Measurements from ENCODE around the gene TNFSF15. TPM values are rescaled to one million over a fixed set of nuclear protein-coding genes. Genes with fewer than 3 reads are reported as not detected.
A peak's percentile ranks its signal among the peaks of the same experiment; 100 is the strongest.
"Not testable (repeated sequence)": the region's sequence is repeated elsewhere in the genome, so short reads cannot be mapped to it uniquely, and the experiment has no call there.

The TNFSF15 gene
- total RNA-seq, 1 donor from 2014 or later = not detected

- Histone ChIP-seq H3K4me3 (ENCODE audit: low read depth, low read length) (no peak overlapping the region), H3K27me3 (ENCODE audit: control insufficient read depth, insufficient read depth, low read length) (no peaks in the 10 kb centered on the region), H3K36me3 (ENCODE audit: control insufficient read depth, insufficient read depth, low read length) (no peaks in the 10 kb centered on the region)
- peak; percentile 68 for FAIRE-seq
- TF ChIP-seq, protein P1, sequence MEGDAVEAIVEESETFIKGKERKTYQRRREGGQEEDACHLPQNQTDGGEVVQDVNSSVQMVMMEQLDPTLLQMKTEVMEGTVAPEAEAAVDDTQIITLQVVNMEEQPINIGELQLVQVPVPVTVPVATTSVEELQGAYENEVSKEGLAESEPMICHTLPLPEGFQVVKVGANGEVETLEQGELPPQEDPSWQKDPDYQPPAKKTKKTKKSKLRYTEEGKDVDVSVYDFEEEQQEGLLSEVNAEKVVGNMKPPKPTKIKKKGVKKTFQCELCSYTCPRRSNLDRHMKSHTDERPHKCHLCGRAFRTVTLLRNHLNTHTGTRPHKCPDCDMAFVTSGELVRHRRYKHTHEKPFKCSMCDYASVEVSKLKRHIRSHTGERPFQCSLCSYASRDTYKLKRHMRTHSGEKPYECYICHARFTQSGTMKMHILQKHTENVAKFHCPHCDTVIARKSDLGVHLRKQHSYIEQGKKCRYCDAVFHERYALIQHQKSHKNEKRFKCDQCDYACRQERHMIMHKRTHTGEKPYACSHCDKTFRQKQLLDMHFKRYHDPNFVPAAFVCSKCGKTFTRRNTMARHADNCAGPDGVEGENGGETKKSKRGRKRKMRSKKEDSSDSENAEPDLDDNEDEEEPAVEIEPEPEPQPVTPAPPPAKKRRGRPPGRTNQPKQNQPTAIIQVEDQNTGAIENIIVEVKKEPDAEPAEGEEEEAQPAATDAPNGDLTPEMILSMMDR (IDR thresholded peaks at IDR 0.05; ENCODE audit: insufficient read depth, low read length, severe bottlenecking) = peak; percentile 70
- peak; percentile 82 for DNase-seq (ENCODE audit: low read depth)
Measured at GRCh38 chr9:114738581-114739316, 67.1 kb downstream of the TNFSF15 start.

DNA sequence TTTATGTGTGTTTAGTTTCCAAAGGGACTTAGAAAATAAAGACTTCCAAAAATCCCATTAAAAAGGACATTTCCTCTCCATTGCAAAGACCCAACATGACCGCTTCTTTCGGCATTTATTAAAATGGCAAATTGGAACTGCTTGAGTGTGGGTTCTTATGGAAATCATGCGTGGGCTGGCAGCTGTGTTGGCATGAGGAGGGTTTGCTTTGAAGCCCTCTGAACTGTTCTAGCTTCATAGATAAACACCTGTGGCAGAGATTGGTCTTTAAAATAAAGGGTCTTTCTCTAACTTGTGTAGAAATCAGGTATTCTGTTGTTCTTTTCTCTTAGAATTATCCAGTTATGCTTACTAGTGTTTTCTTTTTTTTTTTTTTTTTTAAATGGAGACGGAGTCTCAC is 68.0 kb downstream of the TNFSF15 start:
- H3K27me3 ChIP-seq (ENCODE audit: control insufficient read depth, insufficient read depth, low read length) = no peaks in the 10 kb centered on the region
- H3K4me3 ChIP-seq (ENCODE audit: low read depth, low read length) = no peak overlapping the region
- no peaks in the 10 kb centered on the region for H3K36me3 ChIP-seq (ENCODE audit: control insufficient read depth, insufficient read depth, low read length)
- no peak for DNase-seq (ENCODE audit: low read depth)
- FAIRE-seq = no peak
- TF ChIP-seq, protein P1 (IDR thresholded peaks at IDR 0.05; ENCODE audit: insufficient read depth, low read length, severe bottlenecking) = no peak

DNA sequence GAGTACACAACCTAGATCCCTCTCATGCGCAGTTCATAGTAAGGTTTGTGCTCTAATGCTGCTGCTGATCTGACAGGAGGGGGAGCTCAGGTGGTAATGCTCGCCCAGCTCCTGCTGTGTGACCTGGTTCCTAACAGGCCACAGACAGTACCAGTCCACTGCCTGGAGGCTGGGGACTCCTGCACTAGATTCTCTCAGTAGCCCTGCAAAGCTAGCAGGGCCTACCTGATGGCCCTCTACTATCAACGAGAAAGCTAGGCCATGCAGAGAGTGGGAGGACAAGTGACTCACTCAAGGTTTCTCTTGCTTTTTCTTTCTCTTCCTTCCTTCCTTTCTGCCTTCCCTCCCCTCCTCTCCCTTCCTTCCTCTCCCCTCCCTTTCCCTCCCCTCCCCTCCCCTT is 68.7 kb downstream of the TNFSF15 start:
- Histone ChIP-seq H3K27me3 (ENCODE audit: control insufficient read depth, insufficient read depth, low read length) (no peaks in the 10 kb centered on the region), H3K4me3 (ENCODE audit: low read depth, low read length) (no peak overlapping the region), H3K36me3 (ENCODE audit: control insufficient read depth, insufficient read depth, low read length) (no peaks in the 10 kb centered on the region)
- DNase-seq (ENCODE audit: low read depth) (no peak), FAIRE-seq (no peak)
- TF ChIP-seq, protein P1 (IDR thresholded peaks at IDR 0.05; ENCODE audit: insufficient read depth, low read length, severe bottlenecking) = no peak

DNA sequence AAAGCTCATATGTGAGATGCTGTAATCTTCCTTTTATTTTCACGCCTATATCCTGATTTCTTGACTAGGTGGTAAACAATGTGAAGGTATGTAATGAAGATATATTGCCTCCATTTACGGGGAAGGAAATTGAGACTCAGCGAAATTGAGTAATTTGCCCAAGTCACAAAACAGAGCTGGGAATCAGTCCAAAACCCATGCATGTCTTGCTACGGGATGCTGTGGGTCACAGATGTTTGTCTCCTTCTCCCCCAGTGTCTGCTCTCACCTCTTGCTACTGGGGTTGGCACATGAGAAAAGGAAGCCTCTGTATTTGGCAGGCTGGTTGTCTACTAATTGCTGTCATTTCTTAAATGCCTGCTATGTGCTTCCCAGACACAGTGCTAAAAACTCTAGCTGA is 70.1 kb downstream of the TNFSF15 start:
- no peak for FAIRE-seq
- no peak for DNase-seq (ENCODE audit: low read depth)
- no peak overlapping the region for H3K4me3 ChIP-seq (ENCODE audit: low read depth, low read length)
- H3K36me3 ChIP-seq (ENCODE audit: control insufficient read depth, insufficient read depth, low read length) = no peaks in the 10 kb centered on the region
- no peaks in the 10 kb centered on the region for H3K27me3 ChIP-seq (ENCODE audit: control insufficient read depth, insufficient read depth, low read length)
- TF ChIP-seq, protein P1 (IDR thresholded peaks at IDR 0.05; ENCODE audit: insufficient read depth, low read length, severe bottlenecking) = no peak

GRCh38 chr9:114735139-114735538 is 70.7 kb downstream of the TNFSF15 start:
- not testable (repeated sequence) for DNase-seq (ENCODE audit: low read depth); H3K27me3 ChIP-seq (ENCODE audit: control insufficient read depth, insufficient read depth, low read length); H3K36me3 ChIP-seq (ENCODE audit: control insufficient read depth, insufficient read depth, low read length); FAIRE-seq; H3K4me3 ChIP-seq (ENCODE audit: low read depth, low read length)

Other genes starting within 250 kb of the TNFSF15 start
- 279 and 345 TPM in 2 replicates for gene ATP6V1G1, start 218.3 kb downstream of the TNFSF15 start, total RNA-seq
- 4.6 and 4.7 TPM in 2 replicates for gene TMEM268, start 194.7 kb downstream of the TNFSF15 start, total RNA-seq
- gene TEX53, start 148.2 kb downstream of the TNFSF15 start, total RNA-seq = not detected in 2 replicates
- gene TEX48, start 123.8 kb downstream of the TNFSF15 start, total RNA-seq = not detected in 2 replicates
- gene TNFSF8, start 124.6 kb upstream of the TNFSF15 start, total RNA-seq = not detected in 2 replicates